Measurements from ENCODE around the gene SAMD3.

DNA sequence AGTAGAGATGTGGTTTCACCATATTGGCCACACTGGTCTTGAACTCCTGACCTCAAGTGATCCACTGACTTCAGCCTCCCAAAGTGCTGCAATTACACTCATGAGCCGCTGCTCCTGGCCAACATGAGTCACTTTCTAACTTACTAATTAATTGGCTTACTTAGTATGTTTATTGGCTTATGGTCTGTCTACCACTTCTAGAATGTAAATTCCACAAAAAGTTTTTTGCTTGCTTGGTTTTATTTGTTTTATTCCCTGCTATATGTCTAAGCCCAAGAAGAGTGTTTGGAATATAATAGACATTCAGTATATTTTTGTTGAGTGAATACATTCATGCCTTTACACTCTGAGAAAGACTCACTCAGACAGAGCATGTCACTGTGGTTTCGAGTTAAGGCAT, 86.0 kb downstream of the SAMD3 start:
- TF ChIP-seq, protein P1, sequence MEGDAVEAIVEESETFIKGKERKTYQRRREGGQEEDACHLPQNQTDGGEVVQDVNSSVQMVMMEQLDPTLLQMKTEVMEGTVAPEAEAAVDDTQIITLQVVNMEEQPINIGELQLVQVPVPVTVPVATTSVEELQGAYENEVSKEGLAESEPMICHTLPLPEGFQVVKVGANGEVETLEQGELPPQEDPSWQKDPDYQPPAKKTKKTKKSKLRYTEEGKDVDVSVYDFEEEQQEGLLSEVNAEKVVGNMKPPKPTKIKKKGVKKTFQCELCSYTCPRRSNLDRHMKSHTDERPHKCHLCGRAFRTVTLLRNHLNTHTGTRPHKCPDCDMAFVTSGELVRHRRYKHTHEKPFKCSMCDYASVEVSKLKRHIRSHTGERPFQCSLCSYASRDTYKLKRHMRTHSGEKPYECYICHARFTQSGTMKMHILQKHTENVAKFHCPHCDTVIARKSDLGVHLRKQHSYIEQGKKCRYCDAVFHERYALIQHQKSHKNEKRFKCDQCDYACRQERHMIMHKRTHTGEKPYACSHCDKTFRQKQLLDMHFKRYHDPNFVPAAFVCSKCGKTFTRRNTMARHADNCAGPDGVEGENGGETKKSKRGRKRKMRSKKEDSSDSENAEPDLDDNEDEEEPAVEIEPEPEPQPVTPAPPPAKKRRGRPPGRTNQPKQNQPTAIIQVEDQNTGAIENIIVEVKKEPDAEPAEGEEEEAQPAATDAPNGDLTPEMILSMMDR (conservative IDR thresholded peaks at IDR 0.05; ENCODE audit: low read depth in 2 of 2) = no peak
- TF ChIP-seq POLR2AphosphoS5 (IDR thresholded peaks at IDR 0.05; ENCODE audit: low read depth) (no peak), STAT1 (IDR thresholded peaks at IDR 0.05; ENCODE audit: unreplicated experiment) (no peak), JUNB (IDR thresholded peaks at IDR 0.05; ENCODE audit: unreplicated experiment) (no peak), EZH2phosphoT487 (IDR thresholded peaks at IDR 0.05; ENCODE audit: unreplicated experiment) (no peak), EZH2 (IDR thresholded peaks at IDR 0.05; ENCODE audit: low read depth, unreplicated experiment) (no peak)
- TF ChIP-seq, protein P2, sequence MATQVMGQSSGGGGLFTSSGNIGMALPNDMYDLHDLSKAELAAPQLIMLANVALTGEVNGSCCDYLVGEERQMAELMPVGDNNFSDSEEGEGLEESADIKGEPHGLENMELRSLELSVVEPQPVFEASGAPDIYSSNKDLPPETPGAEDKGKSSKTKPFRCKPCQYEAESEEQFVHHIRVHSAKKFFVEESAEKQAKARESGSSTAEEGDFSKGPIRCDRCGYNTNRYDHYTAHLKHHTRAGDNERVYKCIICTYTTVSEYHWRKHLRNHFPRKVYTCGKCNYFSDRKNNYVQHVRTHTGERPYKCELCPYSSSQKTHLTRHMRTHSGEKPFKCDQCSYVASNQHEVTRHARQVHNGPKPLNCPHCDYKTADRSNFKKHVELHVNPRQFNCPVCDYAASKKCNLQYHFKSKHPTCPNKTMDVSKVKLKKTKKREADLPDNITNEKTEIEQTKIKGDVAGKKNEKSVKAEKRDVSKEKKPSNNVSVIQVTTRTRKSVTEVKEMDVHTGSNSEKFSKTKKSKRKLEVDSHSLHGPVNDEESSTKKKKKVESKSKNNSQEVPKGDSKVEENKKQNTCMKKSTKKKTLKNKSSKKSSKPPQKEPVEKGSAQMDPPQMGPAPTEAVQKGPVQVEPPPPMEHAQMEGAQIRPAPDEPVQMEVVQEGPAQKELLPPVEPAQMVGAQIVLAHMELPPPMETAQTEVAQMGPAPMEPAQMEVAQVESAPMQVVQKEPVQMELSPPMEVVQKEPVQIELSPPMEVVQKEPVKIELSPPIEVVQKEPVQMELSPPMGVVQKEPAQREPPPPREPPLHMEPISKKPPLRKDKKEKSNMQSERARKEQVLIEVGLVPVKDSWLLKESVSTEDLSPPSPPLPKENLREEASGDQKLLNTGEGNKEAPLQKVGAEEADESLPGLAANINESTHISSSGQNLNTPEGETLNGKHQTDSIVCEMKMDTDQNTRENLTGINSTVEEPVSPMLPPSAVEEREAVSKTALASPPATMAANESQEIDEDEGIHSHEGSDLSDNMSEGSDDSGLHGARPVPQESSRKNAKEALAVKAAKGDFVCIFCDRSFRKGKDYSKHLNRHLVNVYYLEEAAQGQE (IDR thresholded peaks at IDR 0.05; ENCODE audit: unreplicated experiment) = no peak
